CD8-positive, alpha-beta memory T cell (primary cell): ENCODE data around the gene PKHD1. TPM values are rescaled to one million over a fixed set of nuclear protein-coding genes. Genes with fewer than 3 reads are reported as not detected.

Experiments
- CTCF ChIA-PET: fragments of 350-600 bp; sonication (Branson Sonifier 250); formaldehyde crosslinking; loops from one replicate; lab custom pipeline; 2021; ENCODE audit warnings: antibody characterized with exemption; lab: Charles Lee
- POLR2A ChIA-PET: fragments of 350-600 bp; sonication (Branson Sonifier 250); formaldehyde crosslinking; loops from one replicate; lab custom pipeline; 2021; ENCODE audit warnings: antibody characterized with exemption; lab: Charles Lee
- DNase-seq, 5 donors: peaks; one replicate each; pipeline versions ENCODE4 v3.0.0 to v3.0.0-alpha.2; 2020 to 2022; ENCODE audit warnings: mixed read lengths in 1 of 5
- H3K27ac ChIP-seq: one replicate; pipeline ENCODE4 v1.7.0; 2013; ENCODE audit warnings: low read depth, mild to moderate bottlenecking, low read length, moderate library complexity
- H3K27me3 ChIP-seq: 2 replicates; pipeline ENCODE4 v1.7.0; 2013; ENCODE audit warnings: low read length, mild to moderate bottlenecking; ENCODE audit not compliant: insufficient read depth, poor library complexity, severe bottlenecking
- H3K36me3 ChIP-seq: 2 replicates; pipeline ENCODE4 v1.7.0; 2013; ENCODE audit warnings: mild to moderate bottlenecking, low read length, moderate library complexity; ENCODE audit not compliant: insufficient read depth
- H3K4me1 ChIP-seq: 2 replicates; pipeline ENCODE4 v1.7.0; 2013; ENCODE audit warnings: mild to moderate bottlenecking, low read length, moderate library complexity; ENCODE audit not compliant: insufficient read depth
- H3K4me3 ChIP-seq: 2 replicates; pipeline ENCODE4 v1.7.0; 2013; ENCODE audit warnings: mild to moderate bottlenecking, low read length
- H3K9me3 ChIP-seq: 2 replicates; pipeline ENCODE4 v1.7.0; 2013; ENCODE audit warnings: mild to moderate bottlenecking, low read length
- H3K27ac Mint-ChIP-seq, 8 donors: one replicate each; pipeline ENCODE4 v1.8.0; 2020 to 2021; ENCODE audit warnings: mixed read lengths in 8 of 8, mild to moderate bottlenecking in 6 of 8, inconsistent platforms in 3 of 8, moderate library complexity in 3 of 8
- H3K27me3 Mint-ChIP-seq, 2 donors: one replicate each; pipeline ENCODE4 v1.8.0; 2020 to 2021; ENCODE audit warnings: mixed read lengths in 2 of 2, mild to moderate bottlenecking in 1 of 2, moderate library complexity in 1 of 2
- H3K36me3 Mint-ChIP-seq, 3 donors: one replicate each; pipeline ENCODE4 v1.8.0; 2020 to 2021; ENCODE audit warnings: mixed read lengths in 3 of 3, inconsistent platforms in 1 of 3, mild to moderate bottlenecking in 1 of 3
- H3K4me1 Mint-ChIP-seq, 3 donors: one replicate each; pipeline ENCODE4 v1.8.0; 2020 to 2021; ENCODE audit warnings: mixed read lengths in 3 of 3, inconsistent platforms in 1 of 3, mild to moderate bottlenecking in 1 of 3
- H3K4me3 Mint-ChIP-seq, 7 donors: one replicate each; pipeline ENCODE4 v1.8.0; 2020 to 2021; ENCODE audit warnings: mixed read lengths in 7 of 7, mild to moderate bottlenecking in 6 of 7, moderate library complexity in 4 of 7, inconsistent platforms in 2 of 7
- H3K9me3 Mint-ChIP-seq, 5 donors: one replicate each; pipeline ENCODE4 v1.8.0; 2020 to 2022; ENCODE audit warnings: mixed read lengths in 5 of 5, mild to moderate bottlenecking in 3 of 5, moderate library complexity in 2 of 5, inconsistent platforms in 1 of 5
- polyA plus RNA-seq: library from polyadenylated mRNA; unstranded; fragments of 300-500 nt; fragmentation: Illumina TruSeq; gene quantifications from one replicate; pipeline ENCODE4 v1.2.3, GENCODE V29; 2021
- total RNA-seq, 2 experiments: library from RNA; stranded (reverse); gene quantifications; one replicate each; pipeline ENCODE4 v1.2.3, GENCODE V29; 2021

Gene PKHD1
- total and polyA plus RNA-seq, 3 experiments from 2014 or later: not detected

GRCh38 chr6:51660767-51661166, 426.6 kb downstream of the PKHD1 start:
- Histone ChIP-seq H3K4me1 (no peaks in the 10 kb centered on the region), H3K27ac (no peak overlapping the region), H3K36me3 (no peaks in the 10 kb centered on the region), H3K27me3 (no peaks in the 10 kb centered on the region), H3K9me3 (no peaks in the 10 kb centered on the region), H3K4me3 (no peak overlapping the region)
- CTCF ChIA-PET: no interaction called here
- H3K36me3 Mint-ChIP-seq: no peaks in the 10 kb centered on the region
- no peak overlapping the region for H3K27ac Mint-ChIP-seq
- no peak overlapping the region for H3K4me3 Mint-ChIP-seq
- no peaks in the 10 kb centered on the region for H3K27me3 Mint-ChIP-seq
- no peaks in the 10 kb centered on the region for H3K4me1 Mint-ChIP-seq
- DNase-seq: no peak
- peaks cover 0 to 4% (median 2%) of the 10 kb centered on the region in 5 donors for H3K9me3 Mint-ChIP-seq
- POLR2A ChIA-PET: no interaction called here

DNA sequence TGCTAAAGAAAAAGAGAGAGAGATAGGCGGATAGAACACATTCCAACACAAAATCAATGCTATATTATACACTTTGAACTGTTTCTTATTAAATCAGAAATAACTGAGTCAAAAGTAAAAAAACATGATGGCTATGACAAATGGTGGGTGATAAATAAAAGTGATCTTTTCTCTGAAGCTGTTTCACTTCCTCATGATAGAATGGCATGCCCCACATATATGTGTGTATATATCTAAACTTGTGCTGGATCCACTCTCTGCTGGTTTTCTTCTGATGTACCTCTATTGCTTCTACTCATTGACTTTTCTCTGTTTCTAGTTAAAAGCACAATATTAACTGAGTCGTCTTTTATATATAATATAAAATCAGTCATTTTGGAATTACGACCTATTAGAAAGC, 429.9 kb downstream of the PKHD1 start:
- ChIA-PET POLR2A (no interaction called here), CTCF (interaction anchor here (1.2 kb wide), 1 partner anchor 24 kb away, joined by 4 read pairs; no protein-coding TSS in a partner anchor)
- Histone ChIP-seq H3K27ac (no peak overlapping the region), H3K4me3 (no peak overlapping the region), H3K36me3 (no peaks in the 10 kb centered on the region), H3K4me1 (no peaks in the 10 kb centered on the region), H3K9me3 (no peaks in the 10 kb centered on the region), H3K27me3 (no peaks in the 10 kb centered on the region)
- peaks cover 0 to 9% (median 2%) of the 10 kb centered on the region in 5 donors for H3K9me3 Mint-ChIP-seq
- no peaks in the 10 kb centered on the region for H3K36me3 Mint-ChIP-seq
- no peak for DNase-seq
- no peaks in the 10 kb centered on the region for H3K4me1 Mint-ChIP-seq
- no peak overlapping the region for H3K4me3 Mint-ChIP-seq
- no peaks in the 10 kb centered on the region for H3K27me3 Mint-ChIP-seq
- no peak overlapping the region for H3K27ac Mint-ChIP-seq

GRCh38 chr6:51655517-51655916, 431.9 kb downstream of the PKHD1 start:
- ChIA-PET POLR2A (no interaction called here), CTCF (no interaction called here)
- H3K36me3 Mint-ChIP-seq: no peaks in the 10 kb centered on the region
- H3K27ac Mint-ChIP-seq: no peak overlapping the region
- Histone ChIP-seq H3K4me1 (no peaks in the 10 kb centered on the region), H3K9me3 (no peaks in the 10 kb centered on the region), H3K27ac (no peak overlapping the region), H3K36me3 (no peaks in the 10 kb centered on the region), H3K27me3 (no peaks in the 10 kb centered on the region), H3K4me3 (no peak overlapping the region)
- no peaks in the 10 kb centered on the region for H3K4me1 Mint-ChIP-seq
- H3K4me3 Mint-ChIP-seq: no peak overlapping the region
- peaks cover 0 to 9% (median 0%) of the 10 kb centered on the region in 5 donors for H3K9me3 Mint-ChIP-seq
- DNase-seq: no peak
- H3K27me3 Mint-ChIP-seq: no peaks in the 10 kb centered on the region

GRCh38 chr6:51654647-51655046, 432.8 kb downstream of the PKHD1 start:
- no peak for DNase-seq
- Histone ChIP-seq H3K4me1 (no peaks in the 10 kb centered on the region), H3K36me3 (no peaks in the 10 kb centered on the region), H3K9me3 (no peaks in the 10 kb centered on the region), H3K27me3 (no peaks in the 10 kb centered on the region), H3K4me3 (no peak overlapping the region), H3K27ac (no peak overlapping the region)
- H3K9me3 Mint-ChIP-seq: peaks cover 0 to 9% (median 0%) of the 10 kb centered on the region in 5 donors
- no peak overlapping the region for H3K27ac Mint-ChIP-seq
- H3K27me3 Mint-ChIP-seq: no peaks in the 10 kb centered on the region
- no peaks in the 10 kb centered on the region for H3K36me3 Mint-ChIP-seq
- no peak overlapping the region for H3K4me3 Mint-ChIP-seq
- POLR2A ChIA-PET: no interaction called here
- H3K4me1 Mint-ChIP-seq: no peaks in the 10 kb centered on the region
- CTCF ChIA-PET: no interaction called here

GRCh38 chr6:51651132-51651817, 436.1 kb downstream of the PKHD1 start:
- no peak for DNase-seq
- H3K36me3 ChIP-seq: no peaks in the 10 kb centered on the region
- peaks cover 0 to 13% (median 2%) of the 10 kb centered on the region in 5 donors for H3K9me3 Mint-ChIP-seq
- H3K27ac Mint-ChIP-seq: no peak overlapping the region
- H3K27ac ChIP-seq: no peak overlapping the region
- H3K36me3 Mint-ChIP-seq: no peaks in the 10 kb centered on the region
- ChIA-PET POLR2A (no interaction called here), CTCF (no interaction called here)
- no peak overlapping the region for H3K4me3 Mint-ChIP-seq
- H3K27me3 ChIP-seq: no peaks in the 10 kb centered on the region
- H3K4me1 Mint-ChIP-seq: no peaks in the 10 kb centered on the region
- H3K4me3 ChIP-seq: no peak overlapping the region
- H3K4me1 ChIP-seq: no peaks in the 10 kb centered on the region
- H3K27me3 Mint-ChIP-seq: no peaks in the 10 kb centered on the region
- no peaks in the 10 kb centered on the region for H3K9me3 ChIP-seq

GRCh38 chr6:51648774-51649173, 438.6 kb downstream of the PKHD1 start:
- no peaks in the 10 kb centered on the region for H3K27me3 Mint-ChIP-seq
- H3K36me3 Mint-ChIP-seq: no peaks in the 10 kb centered on the region
- no peak overlapping the region for H3K27ac ChIP-seq
- no peaks in the 10 kb centered on the region for H3K36me3 ChIP-seq
- DNase-seq: no peak
- no peaks in the 10 kb centered on the region for H3K9me3 ChIP-seq
- H3K27me3 ChIP-seq: no peaks in the 10 kb centered on the region
- H3K4me1 ChIP-seq: no peaks in the 10 kb centered on the region
- H3K4me3 ChIP-seq: no peak overlapping the region
- H3K9me3 Mint-ChIP-seq: peaks cover 0 to 5% (median 2%) of the 10 kb centered on the region in 5 donors
- no peak overlapping the region for H3K4me3 Mint-ChIP-seq
- H3K4me1 Mint-ChIP-seq: no peaks in the 10 kb centered on the region
- POLR2A ChIA-PET: no interaction called here
- H3K27ac Mint-ChIP-seq: no peak overlapping the region
- CTCF ChIA-PET: no interaction called here

GRCh38 chr6:51648236-51648635, 439.2 kb downstream of the PKHD1 start:
- Mint-ChIP-seq H3K9me3 (peaks cover 0 to 5% (median 2%) of the 10 kb centered on the region in 5 donors), H3K4me3 (no peak overlapping the region), H3K27ac (no peak overlapping the region), H3K27me3 (no peaks in the 10 kb centered on the region), H3K4me1 (no peaks in the 10 kb centered on the region), H3K36me3 (no peaks in the 10 kb centered on the region)
- ChIA-PET POLR2A (no interaction called here), CTCF (no interaction called here)
- H3K4me1 ChIP-seq: no peaks in the 10 kb centered on the region
- H3K27me3 ChIP-seq: no peaks in the 10 kb centered on the region
- no peak overlapping the region for H3K4me3 ChIP-seq
- H3K9me3 ChIP-seq: no peaks in the 10 kb centered on the region
- DNase-seq: no peak
- H3K27ac ChIP-seq: no peak overlapping the region
- H3K36me3 ChIP-seq: no peaks in the 10 kb centered on the region

DNA sequence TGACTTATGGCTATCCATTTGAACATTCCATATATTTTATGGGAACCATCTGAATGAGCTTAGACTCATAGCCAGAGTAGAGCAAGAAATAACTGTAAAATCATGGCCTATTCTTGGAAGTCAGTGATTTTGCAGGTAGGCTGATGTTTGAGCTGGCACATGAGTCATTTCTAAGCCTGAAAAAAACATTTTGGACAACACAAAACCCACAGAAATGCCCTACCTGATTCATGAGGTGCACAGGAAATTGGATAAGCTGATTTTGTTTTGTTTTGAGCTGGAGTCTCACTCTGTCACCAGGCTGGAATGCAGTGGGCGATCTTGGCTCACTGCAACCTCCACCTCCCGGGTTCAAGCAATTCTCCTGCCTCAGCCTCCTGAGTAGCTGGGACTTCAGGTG, 443.0 kb downstream of the PKHD1 start:
- POLR2A ChIA-PET: no interaction called here
- no peaks in the 10 kb centered on the region for H3K27me3 Mint-ChIP-seq
- H3K9me3 ChIP-seq: no peaks in the 10 kb centered on the region
- H3K27me3 ChIP-seq: no peaks in the 10 kb centered on the region
- no peaks in the 10 kb centered on the region for H3K4me1 Mint-ChIP-seq
- no peak overlapping the region for H3K4me3 Mint-ChIP-seq
- H3K4me3 ChIP-seq: no peak overlapping the region
- no peaks in the 10 kb centered on the region for H3K36me3 Mint-ChIP-seq
- H3K36me3 ChIP-seq: no peaks in the 10 kb centered on the region
- H3K27ac ChIP-seq: no peak overlapping the region
- H3K27ac Mint-ChIP-seq: no peak overlapping the region
- H3K4me1 ChIP-seq: no peaks in the 10 kb centered on the region
- DNase-seq: no peak
- CTCF ChIA-PET: no interaction called here
- H3K9me3 Mint-ChIP-seq: peaks cover 3 to 8% (median 6%) of the 10 kb centered on the region in 5 donors
